B cell (primary cell): Measurements from ENCODE around the gene ZSWIM6. TPM values are rescaled to one million over a fixed set of nuclear protein-coding genes. Genes with fewer than 3 reads are reported as not detected.

Source experiments
- ATAC-seq: fragments of 200-7000 bp; cut with Tn5 transposase; one replicate; pipeline ENCODE4 v1.10.0; 2021; ENCODE audit warnings: low read depth, mild to moderate bottlenecking, moderate number of reproducible peaks, moderate library complexity
- CTCF ChIA-PET: fragments of 350-600 bp; sonication (Branson Sonifier 250); formaldehyde crosslinking; loops from one replicate; lab custom pipeline; 2021; ENCODE audit warnings: antibody characterized with exemption, inconsistent platforms; lab: Charles Lee
- POLR2A ChIA-PET: fragments of 350-600 bp; sonication (Branson Sonifier 250); formaldehyde crosslinking; loops from one replicate; lab custom pipeline; 2021; ENCODE audit warnings: antibody characterized with exemption; lab: Charles Lee
- DNase-seq: peaks from one replicate; pipeline ENCODE4 v3.0.0; 2013
- H2AFZ ChIP-seq: 2 replicates; pipeline ENCODE4 v1.6.1; 2012; ENCODE audit warnings: mild to moderate bottlenecking, low read depth, low read length; ENCODE audit not compliant: insufficient read depth, poor library complexity, severe bottlenecking
- H3K27ac ChIP-seq, 2 donors: 1 replicate in 1 of 2; 2 replicates in 1 of 2; pipeline ENCODE4 v1.5.1; 2012 to 2013; ENCODE audit warnings: low read length in 2 of 2, mild to moderate bottlenecking in 2 of 2, moderate library complexity in 1 of 2
- H3K27me3 ChIP-seq, 4 experiments: fragments of 200-600 bp in 1 of 4; sonication (generic) in 1 of 4; replicated peaks in 1 of 4; 1 replicate in 2 of 4; 2 replicates in 2 of 4; pipeline versions ENCODE4 v1.6.1 to v1.7.0; 2013 to 2016; ENCODE audit warnings: low read length in 3 of 4, mild to moderate bottlenecking in 2 of 4, mixed read lengths in 1 of 4, moderate library complexity in 1 of 4; ENCODE audit not compliant: insufficient read depth in 4 of 4, control insufficient read depth in 3 of 4; ENCODE audit errors: control extremely low read depth in 1 of 4
- H3K36me3 ChIP-seq, 2 experiments: replicated peaks in 1 of 2; 1 replicate in 1 of 2; 2 replicates in 1 of 2; pipeline versions ENCODE4 v1.6.1 to v1.7.1; 2013; ENCODE audit warnings: low read length in 1 of 2; ENCODE audit not compliant: insufficient read depth in 2 of 2, control insufficient read depth in 1 of 2; ENCODE audit errors: control extremely low read depth in 1 of 2, extremely low read depth in 1 of 2
- H3K4me1 ChIP-seq, 2 donors: fragments of 200-600 bp in 1 of 2; sonication (generic) in 1 of 2; 1 replicate in 1 of 2; 2 replicates in 1 of 2; pipeline versions ENCODE4 v1.5.1 to v1.6.1; 2013 to 2017; ENCODE audit warnings: low read length in 2 of 2; ENCODE audit not compliant: control insufficient read depth in 2 of 2, insufficient read depth in 2 of 2
- H3K4me2 ChIP-seq: replicated peaks from 2 replicates; pipeline ENCODE3; 2012; ENCODE audit warnings: mild to moderate bottlenecking, low read depth, low read length; ENCODE audit not compliant: poor library complexity, severe bottlenecking
- H3K4me3 ChIP-seq, 5 experiments: fragments of 200-600 bp in 1 of 5; sonication (generic) in 1 of 5; 1 replicate in 3 of 5; 2 replicates in 2 of 5; pipeline versions ENCODE4 v1.5.1 to v1.7.0; 2011 to 2016; ENCODE audit warnings: low read length in 4 of 5, mild to moderate bottlenecking in 4 of 5, low read depth in 2 of 5, control low read depth in 1 of 5, moderate library complexity in 1 of 5; ENCODE audit not compliant: insufficient read depth in 1 of 5; ENCODE audit errors: control extremely low read depth in 1 of 5, extremely low read depth in 1 of 5
- H3K79me2 ChIP-seq: fragments of 200-600 bp; sonication (generic); one replicate; pipeline ENCODE4 v1.6.0; 2016; ENCODE audit warnings: low read length; ENCODE audit not compliant: control insufficient read depth, insufficient read depth
- H3K9ac ChIP-seq: fragments of 200-600 bp; sonication (generic); 2 replicates; pipeline ENCODE4 v1.6.1; 2017; ENCODE audit warnings: mild to moderate bottlenecking, low read length, moderate library complexity
- H3K9me3 ChIP-seq, 3 donors: one replicate each; pipeline versions ENCODE4 v1.6.1 to v1.7.1; 2013; ENCODE audit warnings: low read length in 2 of 3; ENCODE audit not compliant: control insufficient read depth in 2 of 3, insufficient read depth in 1 of 3; ENCODE audit errors: control extremely low read depth in 1 of 3
- H4K20me1 ChIP-seq: 2 replicates; pipeline ENCODE4 v1.6.0; 2012; ENCODE audit warnings: mild to moderate bottlenecking, low read length; ENCODE audit not compliant: insufficient read depth, control insufficient read depth, poor library complexity, severe bottlenecking
- H3K27ac Mint-ChIP-seq: one replicate; pipeline ENCODE4 v1.8.0; 2021; ENCODE audit warnings: mixed read lengths
- H3K27me3 Mint-ChIP-seq: one replicate; pipeline ENCODE4 v1.8.0; 2021; ENCODE audit warnings: mixed read lengths
- H3K4me1 Mint-ChIP-seq: one replicate; pipeline ENCODE4 v1.8.0; 2021; ENCODE audit warnings: mixed read lengths
- H3K4me3 Mint-ChIP-seq: one replicate; pipeline ENCODE4 v1.8.0; 2021; ENCODE audit warnings: mixed read lengths
- H3K9me3 Mint-ChIP-seq: one replicate; pipeline ENCODE4 v1.8.0; 2022; ENCODE audit warnings: mixed read lengths; ENCODE audit not compliant: insufficient read depth
- EZH2 ChIP-seq: IDR thresholded peaks from 2 replicates; pipeline ENCODE4 v1.6.1; 2012; ENCODE audit warnings: borderline replicate concordance, low read depth, mild to moderate bottlenecking, moderate library complexity, low read length; ENCODE audit not compliant: insufficient read depth, poor library complexity, severe bottlenecking
- WGBS: methylation state at CpG from one replicate; pipeline ENCODE4 v1.1.5; 2013; ENCODE audit warnings: missing lambda C conversion rate; ENCODE audit not compliant: insufficient coverage; 5-methylcytosine and 5-hydroxymethylcytosine counted together
- intact Hi-C: fragments of 100-400 bp; cut with micrococcal nuclease; formaldehyde crosslinking; loops from one replicate; pipeline ENCODE4 v1.10.0; 2022
- polyA plus RNA-seq: library from polyadenylated mRNA; depleted of rRNA; stranded (reverse); fragments of >200 nt; gene quantifications from 2 replicates; pipeline ENCODE4 v1.2.3, GENCODE V29; 2012
- total RNA-seq, 2 donors: library from RNA; stranded (reverse); fragments of 120-200 nt in 1 of 2; gene quantifications; 1 replicate in 1 of 2; 2 replicates in 1 of 2; pipeline versions ENCODE4 v1.2.3 to v1.2.4, GENCODE V29; 2013 to 2022
- TF ChIP-seq, protein P1 (sequence below): fragments of 200-600 bp; IDR thresholded peaks from one replicate; pipeline ENCODE4 v1.8.0; 2022; ENCODE audit warnings: antibody characterized with exemption, mild to moderate bottlenecking

The ZSWIM6 gene
- total and polyA plus RNA-seq, 2 donors (not counting 1 experiment from before 2014, with no cell fraction given) = 7.9 to 16.4 TPM

DNA sequence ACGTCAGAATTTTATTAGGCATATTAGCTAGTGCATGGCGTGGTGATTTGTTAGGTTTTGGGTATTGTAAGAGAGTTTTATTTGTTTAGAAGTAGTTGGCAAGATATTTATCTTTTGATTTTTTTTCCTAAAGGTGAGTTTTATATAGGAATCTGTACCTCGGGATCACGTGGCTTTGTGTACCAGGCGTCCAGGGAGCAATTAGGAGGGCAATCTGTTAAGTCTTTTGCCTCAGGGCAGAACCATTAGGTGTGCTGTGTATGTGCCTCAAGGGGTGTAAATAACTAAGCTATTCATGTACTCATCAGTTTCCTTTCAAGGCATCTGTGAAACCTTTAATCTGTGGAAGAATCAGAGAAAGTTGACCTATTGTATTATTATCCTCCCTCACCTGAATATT is 39.4 kb downstream of the ZSWIM6 start:
- no peak overlapping the region for H3K27ac Mint-ChIP-seq
- no peaks in the 10 kb centered on the region for H3K9me3 Mint-ChIP-seq
- no peaks in the 10 kb centered on the region for H3K27me3 Mint-ChIP-seq
- no peak for TF ChIP-seq EZH2
- TF ChIP-seq, protein P1, sequence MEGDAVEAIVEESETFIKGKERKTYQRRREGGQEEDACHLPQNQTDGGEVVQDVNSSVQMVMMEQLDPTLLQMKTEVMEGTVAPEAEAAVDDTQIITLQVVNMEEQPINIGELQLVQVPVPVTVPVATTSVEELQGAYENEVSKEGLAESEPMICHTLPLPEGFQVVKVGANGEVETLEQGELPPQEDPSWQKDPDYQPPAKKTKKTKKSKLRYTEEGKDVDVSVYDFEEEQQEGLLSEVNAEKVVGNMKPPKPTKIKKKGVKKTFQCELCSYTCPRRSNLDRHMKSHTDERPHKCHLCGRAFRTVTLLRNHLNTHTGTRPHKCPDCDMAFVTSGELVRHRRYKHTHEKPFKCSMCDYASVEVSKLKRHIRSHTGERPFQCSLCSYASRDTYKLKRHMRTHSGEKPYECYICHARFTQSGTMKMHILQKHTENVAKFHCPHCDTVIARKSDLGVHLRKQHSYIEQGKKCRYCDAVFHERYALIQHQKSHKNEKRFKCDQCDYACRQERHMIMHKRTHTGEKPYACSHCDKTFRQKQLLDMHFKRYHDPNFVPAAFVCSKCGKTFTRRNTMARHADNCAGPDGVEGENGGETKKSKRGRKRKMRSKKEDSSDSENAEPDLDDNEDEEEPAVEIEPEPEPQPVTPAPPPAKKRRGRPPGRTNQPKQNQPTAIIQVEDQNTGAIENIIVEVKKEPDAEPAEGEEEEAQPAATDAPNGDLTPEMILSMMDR = no peak
- no peaks in the 10 kb centered on the region for H3K27me3 ChIP-seq
- peaks cover 34% of the 10 kb centered on the region for H3K79me2 ChIP-seq
- H3K36me3 ChIP-seq = no peaks in the 10 kb centered on the region
- POLR2A ChIA-PET = no interaction called here
- intact Hi-C loops = no loop called here
- no peak overlapping the region for H3K27ac ChIP-seq
- peaks cover 4 to 6% of the 10 kb centered on the region in 2 donors for H3K4me1 ChIP-seq
- peaks cover 9% of the 10 kb centered on the region for H4K20me1 ChIP-seq
- H3K9me3 ChIP-seq = peaks cover 0 to 1% (median 0%) of the 10 kb centered on the region in 3 donors
- no peak overlapping the region for H3K4me2 ChIP-seq
- H3K4me1 Mint-ChIP-seq = peaks cover 15% of the 10 kb centered on the region
- no peak overlapping the region for H3K9ac ChIP-seq
- CTCF ChIA-PET = no interaction called here
- 100% methylated on average over 4 of the region's 5 CpGs for WGBS
- DNase-seq (no peak), ATAC-seq (no peak)
- no peak overlapping the region for H2AFZ ChIP-seq
- no peak overlapping the region for H3K4me3 Mint-ChIP-seq
- no peak overlapping the region for H3K4me3 ChIP-seq

DNA sequence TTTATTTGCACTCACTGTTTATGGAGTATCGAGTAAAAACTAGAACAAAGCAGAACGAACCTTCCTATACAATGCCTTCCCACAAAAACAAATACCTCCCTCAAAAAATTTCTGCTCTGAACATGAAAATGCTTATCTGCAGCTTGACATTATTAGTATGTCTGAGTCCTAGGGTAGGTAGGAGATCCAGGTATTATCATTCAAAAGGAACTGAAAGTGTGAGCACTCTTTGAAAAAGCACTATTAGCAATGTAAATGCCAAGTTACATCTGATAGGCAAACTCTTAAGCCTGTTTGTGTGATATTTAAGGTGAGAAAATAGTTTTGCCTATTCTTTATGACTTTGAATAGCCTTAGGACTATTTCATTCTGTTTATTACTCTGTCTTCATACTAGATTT is 47.6 kb downstream of the ZSWIM6 start:
- H3K9ac ChIP-seq = no peak overlapping the region
- Mint-ChIP-seq H3K9me3 (no peaks in the 10 kb centered on the region), H3K27ac (no peak overlapping the region), H3K27me3 (no peaks in the 10 kb centered on the region), H3K4me3 (no peak overlapping the region), H3K4me1 (peaks cover 3% of the 10 kb centered on the region)
- H3K4me3 ChIP-seq = no peak overlapping the region
- no peaks in the 10 kb centered on the region for H3K27me3 ChIP-seq
- H3K4me2 ChIP-seq = no peak overlapping the region
- no peak overlapping the region for H3K27ac ChIP-seq
- ChIA-PET POLR2A (no interaction called here), CTCF (no interaction called here)
- no peaks in the 10 kb centered on the region for H4K20me1 ChIP-seq
- ATAC-seq (no peak), DNase-seq (no peak)
- no CpG with 5 or more reads among the region's 2 CpGs for WGBS
- no peaks in the 10 kb centered on the region for H3K9me3 ChIP-seq
- TF ChIP-seq EZH2 = no peak
- TF ChIP-seq, protein P1 = no peak
- H3K36me3 ChIP-seq = no peaks in the 10 kb centered on the region
- H3K79me2 ChIP-seq = peaks cover 52% of the 10 kb centered on the region
- no peaks in the 10 kb centered on the region for H3K4me1 ChIP-seq
- intact Hi-C loops = no loop called here
- H2AFZ ChIP-seq = no peak overlapping the region
